ENCODE measurements around the gene UBR3. TPM values are rescaled to one million over a fixed set of nuclear protein-coding genes. Genes with fewer than 3 reads are reported as not detected.

Gene UBR3
- total RNA-seq, 6 donors from 2014 or later: 27.8 to 126 (median 44.7) TPM

DNA sequence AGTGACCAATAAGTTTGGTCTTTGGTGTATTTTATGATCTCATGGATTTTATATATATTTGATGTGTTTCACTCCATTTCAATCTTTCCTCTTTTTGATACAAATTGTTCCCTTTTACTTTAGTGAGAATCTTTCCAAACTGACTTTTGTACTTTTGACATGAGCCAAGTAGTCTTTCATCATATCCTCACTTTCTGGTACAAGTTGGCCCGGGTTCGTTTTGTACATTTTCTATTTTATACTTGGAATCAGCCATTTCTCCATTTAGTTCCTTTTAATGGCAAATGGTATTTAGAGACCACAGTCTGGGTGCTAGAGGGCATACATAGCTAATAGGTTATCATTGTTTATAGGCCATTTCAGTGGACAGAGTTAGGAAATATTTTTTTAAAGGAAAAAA lies 202.8 kb downstream of the UBR3 start:
- 72 to 83% methylated on average over 2 of the region's 2 CpGs for WGBS, 2 donors
- no peak overlapping the region for H3K27ac ChIP-seq
- no peak for DNase-seq
- ATAC-seq (ENCODE audit: low FRiP score in 2 of 2): no peak
- peaks cover 0 to 21% (median 0%) of the 10 kb centered on the region in 4 donors for H3K36me3 ChIP-seq
- no peak for TF ChIP-seq EP300 (IDR thresholded peaks at IDR 0.05)
- H3K27me3 ChIP-seq: no peaks in the 10 kb centered on the region
- H3K4me1 ChIP-seq: no peaks in the 10 kb centered on the region
- H3K9me3 ChIP-seq: no peaks in the 10 kb centered on the region
- no peak overlapping the region for H3K4me3 ChIP-seq

DNA sequence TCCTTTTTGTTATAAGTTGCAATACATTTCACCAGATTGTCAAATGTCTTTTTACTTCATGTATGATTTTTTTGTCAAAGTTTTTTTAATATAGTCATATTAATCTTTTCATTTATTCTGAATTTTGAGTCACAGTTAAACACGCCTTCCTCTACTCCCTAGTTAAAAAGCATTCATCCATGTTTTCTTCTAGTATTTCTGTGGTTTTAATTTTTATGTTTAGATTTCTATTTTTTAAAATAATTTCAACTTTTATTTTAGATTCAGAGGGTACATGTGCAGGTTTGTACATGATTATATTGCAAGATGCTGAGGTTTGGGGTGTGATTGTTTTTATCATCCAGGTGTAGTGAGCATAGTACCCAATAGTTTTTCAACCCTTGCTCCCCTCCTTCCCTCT lies 204.0 kb downstream of the UBR3 start:
- no peaks in the 10 kb centered on the region for H3K9me3 ChIP-seq
- no peak overlapping the region for H3K4me3 ChIP-seq
- no peak overlapping the region for H3K27ac ChIP-seq
- TF ChIP-seq POLR2A (IDR thresholded peaks at IDR 0.05) (no peak), EP300 (IDR thresholded peaks at IDR 0.05) (no peak), POLR2AphosphoS5 (IDR thresholded peaks at IDR 0.05) (no peak)
- TF ChIP-seq, protein P1, sequence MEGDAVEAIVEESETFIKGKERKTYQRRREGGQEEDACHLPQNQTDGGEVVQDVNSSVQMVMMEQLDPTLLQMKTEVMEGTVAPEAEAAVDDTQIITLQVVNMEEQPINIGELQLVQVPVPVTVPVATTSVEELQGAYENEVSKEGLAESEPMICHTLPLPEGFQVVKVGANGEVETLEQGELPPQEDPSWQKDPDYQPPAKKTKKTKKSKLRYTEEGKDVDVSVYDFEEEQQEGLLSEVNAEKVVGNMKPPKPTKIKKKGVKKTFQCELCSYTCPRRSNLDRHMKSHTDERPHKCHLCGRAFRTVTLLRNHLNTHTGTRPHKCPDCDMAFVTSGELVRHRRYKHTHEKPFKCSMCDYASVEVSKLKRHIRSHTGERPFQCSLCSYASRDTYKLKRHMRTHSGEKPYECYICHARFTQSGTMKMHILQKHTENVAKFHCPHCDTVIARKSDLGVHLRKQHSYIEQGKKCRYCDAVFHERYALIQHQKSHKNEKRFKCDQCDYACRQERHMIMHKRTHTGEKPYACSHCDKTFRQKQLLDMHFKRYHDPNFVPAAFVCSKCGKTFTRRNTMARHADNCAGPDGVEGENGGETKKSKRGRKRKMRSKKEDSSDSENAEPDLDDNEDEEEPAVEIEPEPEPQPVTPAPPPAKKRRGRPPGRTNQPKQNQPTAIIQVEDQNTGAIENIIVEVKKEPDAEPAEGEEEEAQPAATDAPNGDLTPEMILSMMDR (IDR thresholded peaks at IDR 0.05): no peak
- ATAC-seq (ENCODE audit: low FRiP score in 2 of 2) (no peak), DNase-seq (no peak)
- H3K4me1 ChIP-seq: no peaks in the 10 kb centered on the region
- peaks cover 0 to 21% (median 0%) of the 10 kb centered on the region in 4 donors for H3K36me3 ChIP-seq
- no peaks in the 10 kb centered on the region for H3K27me3 ChIP-seq
- 100% methylated on average over 1 of the region's 1 CpG for WGBS, 2 donors

DNA sequence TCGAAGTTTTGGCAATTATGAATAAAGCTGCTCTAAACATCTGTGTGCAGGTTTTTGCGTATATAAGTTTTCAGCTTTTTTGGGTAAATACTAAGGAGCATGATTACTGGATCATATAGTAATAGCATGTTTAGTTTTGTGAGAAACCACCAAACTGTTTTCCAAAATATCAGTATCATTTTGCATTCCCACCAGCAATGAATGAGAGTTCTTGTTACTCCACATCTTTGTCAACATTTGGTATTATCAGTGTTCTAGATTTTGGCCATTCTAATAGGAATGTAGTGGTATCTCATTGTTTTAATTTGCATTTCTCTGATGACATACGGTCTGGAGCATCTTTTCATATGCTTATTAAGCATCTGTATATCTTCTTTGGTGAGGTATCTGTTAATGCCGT lies 207.3 kb downstream of the UBR3 start:
- TF ChIP-seq POLR2A (IDR thresholded peaks at IDR 0.05): no peak
- no peak for TF ChIP-seq EP300 (IDR thresholded peaks at IDR 0.05)
- Histone ChIP-seq H3K27ac (no peak overlapping the region), H3K36me3 (peaks cover 0 to 16% (median 0%) of the 10 kb centered on the region in 4 donors), H3K9me3 (no peaks in the 10 kb centered on the region), H3K4me3 (no peak overlapping the region), H3K27me3 (no peaks in the 10 kb centered on the region), H3K4me1 (no peaks in the 10 kb centered on the region)
- 71 to 85% methylated on average over 4 of the region's 4 CpGs for WGBS, 2 donors
- DNase-seq (no peak), ATAC-seq (ENCODE audit: low FRiP score in 2 of 2) (no peak)

DNA sequence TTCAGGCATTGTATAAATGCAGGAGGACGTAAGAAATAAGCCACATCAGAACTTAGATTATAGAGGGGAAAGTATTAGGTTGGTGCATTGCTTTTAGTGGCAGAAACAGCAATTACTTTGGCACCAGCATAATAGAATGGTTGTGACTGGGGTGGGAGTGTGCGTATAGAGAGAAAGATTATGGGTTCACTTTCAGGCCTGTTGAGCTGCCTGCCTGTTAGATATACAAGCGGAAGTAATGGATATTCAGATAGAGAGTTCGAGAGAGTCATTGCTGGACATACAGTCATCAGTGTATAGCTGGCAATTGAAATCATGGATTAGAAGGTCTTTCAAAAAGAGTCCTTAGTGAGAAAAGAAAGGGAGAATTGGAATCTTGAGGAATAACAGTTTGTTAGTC lies 211.5 kb downstream of the UBR3 start:
- DNase-seq: no peak
- TF ChIP-seq EP300 (IDR thresholded peaks at IDR 0.05) (no peak), POLR2A (IDR thresholded peaks at IDR 0.05) (no peak), POLR2AphosphoS5 (IDR thresholded peaks at IDR 0.05) (no peak)
- TF ChIP-seq, protein P1 (IDR thresholded peaks at IDR 0.05): no peak
- Histone ChIP-seq H3K27ac (no peak overlapping the region), H3K4me3 (no peak overlapping the region), H3K9me3 (no peaks in the 10 kb centered on the region), H3K36me3 (peaks cover 0 to 14% (median 0%) of the 10 kb centered on the region in 4 donors), H3K27me3 (no peaks in the 10 kb centered on the region), H3K4me1 (no peaks in the 10 kb centered on the region)
- 94 to 98% methylated on average over 4 of the region's 4 CpGs for WGBS, 2 donors
- ATAC-seq (ENCODE audit: low FRiP score in 2 of 2): no peak

DNA sequence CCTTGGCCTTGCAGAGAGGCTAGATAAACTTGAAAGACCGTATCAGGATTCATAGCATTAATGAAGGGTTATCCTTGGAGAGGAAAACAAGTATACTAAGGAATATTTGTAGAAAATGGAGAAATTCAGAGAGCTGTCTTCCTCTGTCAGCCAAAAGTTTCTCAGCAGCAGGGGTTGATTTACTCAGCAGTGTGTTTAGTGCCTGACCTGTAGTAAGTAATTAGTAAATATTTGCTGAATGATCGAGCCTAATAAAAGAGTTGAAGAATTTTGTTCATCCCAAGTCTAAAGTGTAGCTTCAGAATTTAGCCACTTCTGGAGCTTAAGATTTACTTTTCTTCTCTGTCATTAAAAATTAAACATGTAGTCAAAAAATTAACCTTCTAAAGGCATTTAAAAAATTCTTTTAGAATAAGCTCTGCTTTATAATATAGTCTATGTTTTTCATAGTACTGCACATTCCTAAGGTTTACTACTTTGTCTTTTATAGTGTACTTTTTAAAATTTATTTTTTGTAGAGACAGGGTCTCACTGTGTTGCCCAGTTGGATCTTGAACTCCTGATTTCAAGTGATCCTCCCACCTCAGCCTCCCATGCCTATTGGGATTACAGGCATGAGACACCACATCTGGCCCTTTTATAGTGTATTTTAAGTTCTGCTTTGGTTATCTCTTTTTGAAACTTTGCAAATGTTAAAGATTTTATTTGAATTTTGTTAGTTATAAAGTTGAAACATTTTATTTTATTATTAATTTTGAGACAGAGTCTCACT lies 212.3 kb downstream of the UBR3 start:
- Histone ChIP-seq H3K4me3 (no peak overlapping the region), H3K9me3 (no peaks in the 10 kb centered on the region), H3K27ac (no peak overlapping the region), H3K4me1 (no peaks in the 10 kb centered on the region), H3K27me3 (no peaks in the 10 kb centered on the region), H3K36me3 (peaks cover 0 to 14% (median 0%) of the 10 kb centered on the region in 4 donors)
- ATAC-seq (ENCODE audit: low FRiP score in 2 of 2) (no peak), DNase-seq (no peak)
- 74 to 76% methylated on average over 2 of the region's 2 CpGs for WGBS, 2 donors
- TF ChIP-seq POLR2AphosphoS5 (IDR thresholded peaks at IDR 0.05) (no peak), POLR2A (IDR thresholded peaks at IDR 0.05) (no peak), EP300 (IDR thresholded peaks at IDR 0.05) (no peak)
- TF ChIP-seq, protein P1 (IDR thresholded peaks at IDR 0.05): no peak
